OCI-LY1 (cell line): ENCODE measurements around the gene ADCY1.

Source experiments
- H2AFZ ChIP-seq: fragments of 200-600 bp; sonication (generic), shearing (Covaris generic); 2 replicates; pipeline ENCODE4 v1.6.0; 2014; ENCODE audit warnings: antibody characterized with exemption, mild to moderate bottlenecking, low read length
- H3F3A ChIP-seq: fragments of 200-600 bp; sonication (generic), shearing (Covaris generic); 2 replicates; pipeline ENCODE4 v1.6.0; 2014; ENCODE audit warnings: mild to moderate bottlenecking, antibody characterized with exemption, low read length, moderate library complexity; ENCODE audit not compliant: insufficient read depth
- H3K27ac ChIP-seq: fragments of 200-600 bp; sonication (generic); 2 replicates; pipeline ENCODE4 v1.5.1; 2014; ENCODE audit warnings: low read length, mixed run types, mild to moderate bottlenecking, low read depth; ENCODE audit not compliant: poor library complexity, severe bottlenecking
- H3K27me3 ChIP-seq: fragments of 200-600 bp; sonication (generic); 2 replicates; pipeline ENCODE4 v1.6.0; 2014; ENCODE audit warnings: antibody characterized with exemption, mild to moderate bottlenecking, low read length, moderate library complexity; ENCODE audit not compliant: insufficient read depth
- H3K36me3 ChIP-seq: fragments of 200-600 bp; sonication (generic); 2 replicates; pipeline ENCODE4 v1.6.1; 2014; ENCODE audit warnings: mild to moderate bottlenecking, antibody characterized with exemption, low read length, moderate library complexity, mixed read lengths; ENCODE audit not compliant: insufficient read depth
- H3K4me1 ChIP-seq: fragments of 200-600 bp; sonication (generic); 2 replicates; pipeline ENCODE4 v1.5.1; 2014; ENCODE audit warnings: mild to moderate bottlenecking, low read length, moderate library complexity; ENCODE audit not compliant: insufficient read depth, severe bottlenecking
- H3K4me2 ChIP-seq: fragments of 200-600 bp; sonication (generic), shearing (Covaris generic); 2 replicates; pipeline ENCODE4 v1.6.1; 2014; ENCODE audit warnings: low read length
- H3K4me3 ChIP-seq: fragments of 200-600 bp; sonication (generic); 2 replicates; pipeline ENCODE4 v1.5.1; 2014; ENCODE audit warnings: low read length, low read depth, mild to moderate bottlenecking, mixed read lengths; ENCODE audit not compliant: poor library complexity, severe bottlenecking
- H3K79me2 ChIP-seq: fragments of 200-600 bp; shearing (Covaris generic); 2 replicates; pipeline ENCODE4 v1.6.1; 2016; ENCODE audit warnings: mixed run types, low read length, mixed read lengths; ENCODE audit not compliant: insufficient read depth
- H3K9ac ChIP-seq: fragments of 200-600 bp; sonication (generic), shearing (Covaris generic); 2 replicates; pipeline ENCODE4 v1.6.1; 2014; ENCODE audit warnings: mild to moderate bottlenecking, low read length, mixed read lengths
- H3K9me2 ChIP-seq: fragments of 200-600 bp; sonication (generic), shearing (Covaris generic); 2 replicates; pipeline ENCODE4 v1.6.1; 2014; ENCODE audit warnings: low read depth, mild to moderate bottlenecking, low read length, mixed read lengths
- H3K9me3 ChIP-seq: fragments of 200-600 bp; shearing (Covaris generic); 2 replicates; pipeline ENCODE4 v1.6.1; 2014; ENCODE audit warnings: low read length, mixed read lengths
- H4K20me1 ChIP-seq: fragments of 200-600 bp; sonication (generic), shearing (Covaris generic); 2 replicates; pipeline ENCODE4 v1.6.0; 2016; ENCODE audit warnings: mild to moderate bottlenecking, low read length; ENCODE audit not compliant: insufficient read depth
- CTCF ChIP-seq: fragments of 200-600 bp; sonication (generic), shearing (Covaris generic); IDR thresholded peaks from 2 replicates; pipeline ENCODE4 v1.5.1; 2017; ENCODE audit warnings: mild to moderate bottlenecking, antibody characterized with exemption, low read length, moderate library complexity, mixed read lengths
- EZH2 ChIP-seq: fragments of 200-600 bp; sonication (generic), shearing (Covaris generic); IDR thresholded peaks from 2 replicates; pipeline ENCODE4 v1.8.0; 2017; ENCODE audit warnings: borderline replicate concordance, mixed run types, mild to moderate bottlenecking, antibody characterized with exemption, low read length, moderate library complexity, mixed read lengths

The ADCY1 gene

GRCh38 chr7:45601094-45601493 is 26.9 kb downstream of the ADCY1 start:
- Histone ChIP-seq H3K4me1 (no peaks in the 10 kb centered on the region), H3K79me2 (no peaks in the 10 kb centered on the region), H3K36me3 (no peaks in the 10 kb centered on the region), H3K27me3 (peaks cover 3% of the 10 kb centered on the region; the same call in 1 of the 2 replicates), H3K4me2 (no peak overlapping the region), H4K20me1 (no peaks in the 10 kb centered on the region), H3F3A (no peaks in the 10 kb centered on the region), H3K4me3 (no peak overlapping the region), H3K9me2 (no peaks in the 10 kb centered on the region), H3K9me3 (no peaks in the 10 kb centered on the region), H2AFZ (no peak overlapping the region), H3K27ac (no peak overlapping the region), H3K9ac (no peak overlapping the region)
- TF ChIP-seq CTCF (no peak), EZH2 (no peak)

- TF ChIP-seq CTCF = no peak
- TF ChIP-seq EZH2 = no peak
- no peaks in the 10 kb centered on the region for H3K27me3 ChIP-seq
Measured at GRCh38 chr7:45601816-45602540, 27.8 kb downstream of the ADCY1 start.

GRCh38 chr7:45606050-45606449 is 31.9 kb downstream of the ADCY1 start:
- H3K4me2 ChIP-seq = no peak overlapping the region
- H3K9me3 ChIP-seq = no peaks in the 10 kb centered on the region
- TF ChIP-seq EZH2 (no peak), CTCF (no peak)
- H3K79me2 ChIP-seq = no peaks in the 10 kb centered on the region
- H3K36me3 ChIP-seq = no peaks in the 10 kb centered on the region
- no peaks in the 10 kb centered on the region for H3F3A ChIP-seq
- no peak overlapping the region for H3K4me3 ChIP-seq
- no peaks in the 10 kb centered on the region for H4K20me1 ChIP-seq
- no peaks in the 10 kb centered on the region for H3K9me2 ChIP-seq
- H3K27me3 ChIP-seq = no peaks in the 10 kb centered on the region
- H2AFZ ChIP-seq = no peak overlapping the region
- H3K4me1 ChIP-seq = no peaks in the 10 kb centered on the region
- no peak overlapping the region for H3K9ac ChIP-seq
- no peak overlapping the region for H3K27ac ChIP-seq

More at GRCh38 chr7:45601816-45602540, 27.8 kb downstream of the ADCY1 start:
- Histone ChIP-seq H3K27ac (no peak overlapping the region), H3K36me3 (no peaks in the 10 kb centered on the region), H3F3A (no peaks in the 10 kb centered on the region), H3K9me2 (no peaks in the 10 kb centered on the region), H4K20me1 (no peaks in the 10 kb centered on the region), H3K9me3 (no peaks in the 10 kb centered on the region), H2AFZ (no peak overlapping the region), H3K9ac (no peak overlapping the region), H3K4me1 (no peaks in the 10 kb centered on the region), H3K4me2 (no peak overlapping the region), H3K79me2 (no peaks in the 10 kb centered on the region), H3K4me3 (no peak overlapping the region)
